Activated B cell treated with CpG ODN at 0.5 μM for 24 hours (primary cell): ENCODE data around the gene MCUR1. TPM values are rescaled to one million over a fixed set of nuclear protein-coding genes. Genes with fewer than 3 reads are reported as not detected.

Source experiments
- ATAC-seq: fragments of 200-7000 bp; cut with Tn5 transposase; one replicate; pipeline ENCODE4 v1.10.0; 2021; ENCODE audit warnings: low read depth, mild to moderate bottlenecking, moderate library complexity
- CTCF ChIA-PET: fragments of 350-600 bp; sonication (Branson Sonifier 250); formaldehyde crosslinking; loops from one replicate; lab custom pipeline; 2021; ENCODE audit warnings: antibody characterized with exemption; lab: Charles Lee
- POLR2A ChIA-PET: fragments of 350-600 bp; sonication (Branson Sonifier 250); formaldehyde crosslinking; loops from one replicate; lab custom pipeline; 2021; ENCODE audit warnings: antibody characterized with exemption; lab: Charles Lee
- DNase-seq: peaks from one replicate; pipeline ENCODE4 v3.0.0; 2022
- H3K27ac Mint-ChIP-seq: one replicate; pipeline ENCODE4 v1.8.0; 2020; ENCODE audit warnings: mixed read lengths
- H3K27me3 Mint-ChIP-seq: one replicate; pipeline ENCODE4 v1.8.0; 2021; ENCODE audit warnings: mixed read lengths
- H3K36me3 Mint-ChIP-seq: one replicate; pipeline ENCODE4 v1.8.0; 2021; ENCODE audit warnings: low read depth, mixed read lengths
- H3K4me1 Mint-ChIP-seq: one replicate; pipeline ENCODE4 v1.8.0; 2021; ENCODE audit warnings: mixed read lengths
- H3K4me3 Mint-ChIP-seq: one replicate; pipeline ENCODE4 v1.8.0; 2020; ENCODE audit warnings: mild to moderate bottlenecking, mixed read lengths
- H3K9me3 Mint-ChIP-seq: one replicate; pipeline ENCODE4 v1.8.0; 2020; ENCODE audit warnings: mixed read lengths
- CTCF ChIP-seq: fragments of 200-600 bp; IDR thresholded peaks from one replicate; pipeline ENCODE4 v1.8.0; 2022; ENCODE audit warnings: antibody characterized with exemption, mild to moderate bottlenecking
- intact Hi-C: fragments of 100-400 bp; cut with micrococcal nuclease; formaldehyde crosslinking; loops from one replicate; pipeline ENCODE4 v1.15.1; 2024
- total RNA-seq: library from RNA; stranded (reverse); gene quantifications from 2 replicates; pipeline ENCODE4 v1.2.3, GENCODE V29; 2022

Gene MCUR1
- total RNA-seq, 1 donor from 2014 or later = 13.6 TPM

- Mint-ChIP-seq H3K27ac (peak overlapping the region; percentile 63), H3K4me3 (peak overlapping the region; percentile 91), H3K4me1 (peaks cover 34% of the 10 kb centered on the region), H3K9me3 (no peaks in the 10 kb centered on the region), H3K36me3 (peaks cover 6% of the 10 kb centered on the region), H3K27me3 (no peaks in the 10 kb centered on the region)
- ChIA-PET CTCF (no interaction called here), POLR2A (interaction anchor here (1.1 kb wide), 1 partner anchor 238 kb away, joined by 4 read pairs; the partner anchor contains the start of gene SIRT5)
- no peak for TF ChIP-seq CTCF
- no peak for ATAC-seq
- no peak for DNase-seq
- intact Hi-C loops = loop anchor here (1.0 to 10.0 kb wide), 4 partner anchors 18 to 1512 kb away; partner anchors contain the start of gene JARID2
These were observed 1.3 kb downstream of the MCUR1 start for GRCh38 chr6:13813026-13813425.

- H3K9me3 Mint-ChIP-seq = no peaks in the 10 kb centered on the region
- intact Hi-C loops = loop anchor here (5.0 to 10.0 kb wide), 3 partner anchors 265 to 1512 kb away; partner anchors contain the start of gene JARID2
- CTCF ChIA-PET = interaction anchor here (2.7 kb wide), 1 partner anchor 17 kb away, joined by 8 read pairs; no protein-coding TSS in a partner anchor
- H3K4me3 Mint-ChIP-seq = peak overlapping the region; percentile 91
- TF ChIP-seq CTCF = no peak
- no peaks in the 10 kb centered on the region for H3K27me3 Mint-ChIP-seq
- DNase-seq (no peak), ATAC-seq (no peak)
- H3K36me3 Mint-ChIP-seq = peaks cover 6% of the 10 kb centered on the region
- peaks cover 34% of the 10 kb centered on the region for H3K4me1 Mint-ChIP-seq
- POLR2A ChIA-PET = interaction anchor here (0.5 kb wide), 1 partner anchor 1802 kb away, joined by 3 read pairs; no protein-coding TSS in a partner anchor
- no peak overlapping the region for H3K27ac Mint-ChIP-seq
These were observed 2.1 kb downstream of the MCUR1 start for GRCh38 chr6:13812359-13812642.

- ChIA-PET POLR2A (interaction anchor here (0.5 to 0.6 kb wide), 2 partner anchors 262 to 1802 kb away, joined by 3 read pairs; no protein-coding TSS in a partner anchor), CTCF (interaction anchor here (2.7 kb wide), 1 partner anchor 16 kb away, joined by 8 read pairs; no protein-coding TSS in a partner anchor)
- intact Hi-C loops = loop anchor here (5.0 to 10.0 kb wide), 3 partner anchors 266 to 1513 kb away; partner anchors contain the start of gene JARID2
- Mint-ChIP-seq H3K4me3 (no peak overlapping the region), H3K9me3 (no peaks in the 10 kb centered on the region), H3K4me1 (peaks cover 34% of the 10 kb centered on the region), H3K27me3 (no peaks in the 10 kb centered on the region), H3K36me3 (peaks cover 11% of the 10 kb centered on the region), H3K27ac (peak overlapping the region; percentile 43)
- no peak for ATAC-seq
- no peak for TF ChIP-seq CTCF
- no peak for DNase-seq
These were observed 2.6 kb downstream of the MCUR1 start for GRCh38 chr6:13811627-13812358.

- no peaks in the 10 kb centered on the region for H3K27me3 Mint-ChIP-seq
- H3K36me3 Mint-ChIP-seq = peaks cover 17% of the 10 kb centered on the region
- H3K9me3 Mint-ChIP-seq = no peaks in the 10 kb centered on the region
- no peak overlapping the region for H3K27ac Mint-ChIP-seq
- intact Hi-C loops = loop anchor here (5.0 to 10.0 kb wide), 3 partner anchors 266 to 1514 kb away; partner anchors contain the start of gene JARID2
- ATAC-seq = no peak
- DNase-seq = no peak
- CTCF ChIA-PET = interaction anchor here (2.7 kb wide), 1 partner anchor 16 kb away, joined by 8 read pairs; no protein-coding TSS in a partner anchor
- TF ChIP-seq CTCF = no peak
- no peak overlapping the region for H3K4me3 Mint-ChIP-seq
- POLR2A ChIA-PET = interaction anchor here (0.7 kb wide), 1 partner anchor 575 kb away, joined by 3 read pairs; no protein-coding TSS in a partner anchor
- H3K4me1 Mint-ChIP-seq = peaks cover 34% of the 10 kb centered on the region
These were observed 3.5 kb downstream of the MCUR1 start for GRCh38 chr6:13810688-13811446.

GRCh38 chr6:13808801-13809200 is 5.6 kb downstream of the MCUR1 start:
- no peak for TF ChIP-seq CTCF
- Mint-ChIP-seq H3K36me3 (peaks cover 31% of the 10 kb centered on the region), H3K27me3 (no peaks in the 10 kb centered on the region), H3K9me3 (no peaks in the 10 kb centered on the region), H3K4me3 (no peak overlapping the region), H3K27ac (no peak overlapping the region), H3K4me1 (peaks cover 28% of the 10 kb centered on the region)
- CTCF ChIA-PET = no interaction called here
- no peak for ATAC-seq
- intact Hi-C loops = no loop called here
- no peak for DNase-seq
- POLR2A ChIA-PET = no interaction called here
